ENCODE results near the gene TEP1. TPM values are rescaled to one million over a fixed set of nuclear protein-coding genes. Genes with fewer than 3 reads are reported as not detected.

The TEP1 gene
- total RNA-seq (2014; rRNA removed; shearing (Covaris generic)) = 12.9 and 18.0 TPM in 2 replicates
- polyA plus RNA-seq (2016; fragmentation: Nextera tagmentation; extraction: Ambion mirVana) = 4.6 and 5.2 TPM in 2 replicates

DNA sequence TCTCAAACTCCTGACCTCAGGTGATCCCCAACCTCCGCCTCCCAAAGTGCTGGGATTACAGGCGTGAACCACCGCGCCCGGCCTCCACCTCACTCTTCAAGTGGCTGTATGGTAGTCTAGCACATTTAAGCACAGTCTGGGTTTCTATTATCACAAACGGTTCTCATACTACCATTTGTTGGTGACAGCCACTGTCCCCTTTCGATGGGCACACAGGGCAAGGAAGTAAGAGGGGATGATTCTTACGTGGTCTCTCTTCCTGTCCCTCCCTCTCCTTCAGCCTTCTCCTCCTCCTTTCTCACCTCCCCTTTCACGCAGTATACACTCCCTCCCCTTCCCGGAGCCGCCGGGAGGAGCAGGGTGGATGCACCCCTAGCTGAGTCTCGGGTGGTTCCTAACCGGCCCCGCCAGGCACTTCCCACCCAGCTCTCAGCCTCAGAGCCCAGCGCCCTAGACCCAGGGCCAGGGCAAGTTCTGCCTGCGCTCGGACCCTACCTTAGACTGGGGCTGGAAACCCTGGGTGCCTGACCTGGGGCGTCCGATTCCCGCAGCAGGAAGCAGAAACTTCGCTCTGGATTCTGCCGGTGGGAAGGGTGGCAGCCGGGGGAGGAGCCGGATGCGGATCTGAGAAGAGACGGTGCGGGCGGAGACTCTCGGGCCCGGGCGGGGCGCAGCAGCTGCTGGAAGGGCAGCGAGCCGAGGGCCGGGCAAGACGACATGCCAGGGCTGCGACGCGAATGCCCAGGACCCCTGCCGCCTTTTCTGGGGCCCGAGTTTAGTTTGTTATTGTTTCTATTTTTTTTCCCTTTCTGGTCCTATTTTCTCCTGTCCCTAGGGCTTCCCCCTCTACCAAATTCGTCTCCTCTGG, at the start of gene TEP1:
TSS of gene TEP1 (minus strand) at position 626 of the 868 bp plus-strand sequence. CDS start 5,062 bp downstream, outside the sequence.
- in situ Hi-C loops (cut with MboI) = no loop called here
- TF ChIP-seq EZH2 (IDR thresholded peaks at IDR 0.05; ENCODE audit: insufficient read depth, poor library complexity, severe bottlenecking) (no peak), EZH2phosphoT487 (IDR thresholded peaks at IDR 0.05; ENCODE audit: insufficient read depth, low read depth) (no peak)
- Histone ChIP-seq H3K36me3 (ENCODE audit: low read depth) (no peaks in the 10 kb centered on the region), H3K9me3 (ENCODE audit: low read depth) (no peaks in the 10 kb centered on the region), H3K4me3 (peak within 1 kb of the TSS; percentile 98), H3K79me2 (ENCODE audit: insufficient read depth) (peaks cover 36% of the 10 kb centered on the region), H4K20me1 (ENCODE audit: insufficient read depth) (no peaks in the 10 kb centered on the region), H3F3A (ENCODE audit: insufficient read depth) (peaks cover 18% of the 10 kb centered on the region), H3K9ac (peak within 1 kb of the TSS; percentile 88), H2AFZ (peak within 1 kb of the TSS; percentile 88), H3K27ac (peak within 1 kb of the TSS; percentile 89), H3K4me2 (ENCODE audit: unreplicated experiment) (peak within 1 kb of the TSS; percentile 84), H3K4me1 (ENCODE audit: insufficient read depth) (peaks cover 19% of the 10 kb centered on the region), H3K9me2 (ENCODE audit: insufficient read depth) (no peaks in the 10 kb centered on the region), H3K27me3 (replicated peaks; ENCODE audit: insufficient read depth) (no peaks in the 10 kb centered on the region)
- WGBS, 2 experiments (ENCODE audit: low coverage in 1 of 2, low lambda C conversion rate in 2 of 2, missing lambda C conversion rate in 2 of 2) = 1% methylated on average over 40 to 41 of the region's 43 CpGs
- peak; percentile 96 for DNase-seq

DNA sequence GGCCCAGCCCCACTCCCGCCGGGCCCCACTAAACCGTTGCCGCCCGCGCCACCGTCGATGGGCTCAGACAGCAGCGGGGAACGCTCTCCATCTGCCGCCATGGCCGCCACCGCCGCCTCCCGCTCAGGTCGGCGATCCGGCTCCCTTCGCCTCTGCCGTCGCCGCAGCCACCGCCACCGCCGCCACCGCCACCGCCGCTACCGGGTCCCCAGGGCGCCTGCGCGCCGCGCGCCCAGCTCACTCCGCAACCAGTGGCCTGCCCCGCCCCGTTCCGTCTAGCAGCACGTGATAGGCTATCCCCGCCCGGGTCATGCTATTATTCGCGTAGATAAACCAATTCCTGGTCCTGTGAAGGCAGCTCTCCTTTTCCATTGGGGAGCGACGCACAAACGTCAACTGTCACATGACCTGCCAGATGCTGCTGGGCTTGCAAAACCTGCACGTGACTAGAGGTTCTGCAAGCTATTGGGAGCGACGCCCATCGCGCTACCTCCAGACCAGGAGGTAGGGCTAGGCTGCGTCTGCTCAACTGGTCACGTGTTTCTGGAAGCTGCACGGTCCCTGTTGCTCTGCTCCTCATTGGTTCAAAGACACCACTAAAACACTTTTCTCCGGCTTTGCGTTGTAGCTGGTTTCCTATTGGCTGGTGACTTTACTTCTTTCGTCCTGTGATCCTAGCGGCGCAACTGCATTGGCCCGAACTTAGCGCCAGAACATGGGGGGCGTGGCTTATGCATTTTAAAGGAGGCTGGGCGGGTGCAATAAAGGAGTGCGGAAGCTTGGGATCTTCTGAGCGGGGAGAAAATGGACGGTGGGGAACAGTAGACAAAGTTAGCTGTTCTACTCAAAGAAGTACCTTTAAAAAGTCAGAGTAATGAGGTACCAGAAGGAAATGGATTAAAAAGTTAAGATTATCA, 48.2 kb upstream of the TEP1 start, which contains the start of gene PIP4P1:
TSS of gene PIP4P1 (minus strand) at position 210 of the 917 bp plus-strand sequence. CDS start at position 101, 109 bp downstream.
- peak; percentile 100 for DNase-seq
- no peaks in the 10 kb centered on the region for H4K20me1 ChIP-seq (ENCODE audit: insufficient read depth)
- WGBS, 2 experiments (ENCODE audit: low coverage in 1 of 2, low lambda C conversion rate in 2 of 2, missing lambda C conversion rate in 2 of 2) = 1% methylated on average over 45 to 56 of the region's 67 CpGs
- H3K79me2 ChIP-seq (ENCODE audit: insufficient read depth) = peaks cover 46% of the 10 kb centered on the region
- peak within 1 kb of the TSS; percentile 82 for H3K27ac ChIP-seq
- no peaks in the 10 kb centered on the region for H3K9me2 ChIP-seq (ENCODE audit: insufficient read depth)
- in situ Hi-C loops (cut with MboI) = no loop called here
- H3K4me2 ChIP-seq (ENCODE audit: unreplicated experiment) = peak within 1 kb of the TSS; percentile 85
- no peaks in the 10 kb centered on the region for H3K9me3 ChIP-seq (ENCODE audit: low read depth)
- H3K9ac ChIP-seq = peak within 1 kb of the TSS; percentile 90
- peak within 1 kb of the TSS; percentile 85 for H2AFZ ChIP-seq
- H3K4me1 ChIP-seq (ENCODE audit: insufficient read depth) = peaks cover 19% of the 10 kb centered on the region
- peak within 1 kb of the TSS; percentile 88 for H3K4me3 ChIP-seq
- no peaks in the 10 kb centered on the region for H3K27me3 ChIP-seq (replicated peaks; ENCODE audit: insufficient read depth)
- peaks cover 20% of the 10 kb centered on the region for H3F3A ChIP-seq (ENCODE audit: insufficient read depth)
- H3K36me3 ChIP-seq (ENCODE audit: low read depth) = peaks cover 14% of the 10 kb centered on the region; the same call in 1 of the 2 replicates
- TF ChIP-seq EZH2 (IDR thresholded peaks at IDR 0.05; ENCODE audit: insufficient read depth, poor library complexity, severe bottlenecking) = no peak

DNA sequence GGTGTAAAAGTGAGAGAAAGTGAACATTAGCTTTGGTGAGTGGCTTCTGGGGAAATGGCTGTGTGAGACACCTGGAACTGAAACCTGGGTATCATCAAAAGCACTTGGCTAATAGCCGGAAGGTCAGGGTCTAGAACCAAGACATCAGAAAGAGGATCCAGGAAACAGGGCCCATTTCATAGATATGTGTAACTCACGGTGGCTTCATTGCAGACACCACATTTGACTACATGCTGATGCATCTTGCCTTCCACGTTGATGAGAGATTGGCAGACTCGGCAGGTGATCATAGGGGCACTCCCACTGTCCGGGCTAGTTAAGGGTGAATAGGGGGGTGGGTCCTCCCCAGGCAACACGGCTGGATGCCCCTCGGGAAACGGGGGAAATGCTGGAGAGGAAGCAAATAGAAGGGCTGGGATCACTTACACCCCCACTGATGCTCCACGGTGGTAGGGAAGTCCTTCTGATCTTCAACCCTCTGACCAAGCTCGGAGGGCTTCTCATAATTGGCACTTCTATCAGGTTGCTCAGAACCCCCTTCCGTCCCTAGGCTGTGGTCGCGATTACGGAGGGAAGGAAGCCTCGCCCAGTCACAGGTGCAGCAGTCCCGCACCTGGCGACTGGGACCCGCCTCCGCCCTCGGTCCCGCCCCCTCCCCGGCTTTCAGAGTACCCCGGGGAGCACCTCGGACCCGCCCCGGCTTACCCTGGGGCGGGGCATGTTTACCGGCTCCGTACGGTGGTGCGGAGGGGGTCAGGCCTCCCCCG, 47.3 kb upstream of the TEP1 start:
- Histone ChIP-seq H3K4me2 (ENCODE audit: unreplicated experiment) (peak overlapping the region; percentile 85), H3K9me3 (ENCODE audit: low read depth) (no peaks in the 10 kb centered on the region), H3K9ac (peak overlapping the region; percentile 90), H3K79me2 (ENCODE audit: insufficient read depth) (peaks cover 54% of the 10 kb centered on the region), H4K20me1 (ENCODE audit: insufficient read depth) (no peaks in the 10 kb centered on the region), H3K4me3 (peak overlapping the region; percentile 88), H2AFZ (peak overlapping the region; percentile 43), H3K4me1 (ENCODE audit: insufficient read depth) (peaks cover 22% of the 10 kb centered on the region), H3F3A (ENCODE audit: insufficient read depth) (peaks cover 28% of the 10 kb centered on the region), H3K27ac (peak overlapping the region; percentile 68), H3K27me3 (replicated peaks; ENCODE audit: insufficient read depth) (no peaks in the 10 kb centered on the region), H3K9me2 (ENCODE audit: insufficient read depth) (no peaks in the 10 kb centered on the region), H3K36me3 (ENCODE audit: low read depth) (peaks cover 18% of the 10 kb centered on the region; the same call in 1 of the 2 replicates)
- in situ Hi-C loops (cut with MboI) = no loop called here
- peak; percentile 20 for DNase-seq
- WGBS, 2 experiments (ENCODE audit: low coverage in 1 of 2, low lambda C conversion rate in 2 of 2, missing lambda C conversion rate in 2 of 2) = 4% methylated on average over 20 to 31 of the region's 32 CpGs
- TF ChIP-seq EZH2phosphoT487 (IDR thresholded peaks at IDR 0.05; ENCODE audit: insufficient read depth, low read depth) = no peak
- no peak for TF ChIP-seq EZH2 (IDR thresholded peaks at IDR 0.05; ENCODE audit: insufficient read depth, poor library complexity, severe bottlenecking)

All from GM23248 (cell line).